Activated T-cell treated with anti-CD3 and anti-CD28 coated beads for 1 hour (primary cell): ENCODE measurements around the gene NUP62.
"Not testable (repeated sequence)": the region's sequence is repeated elsewhere in the genome, so short reads cannot be mapped to it uniquely, and the experiment has no call there.

Experiments
- DNase-seq: peaks from one replicate; pipeline ENCODE4 v3.0.0-alpha.2; 2020; ENCODE audit warnings: low read depth

NUP62 gene

DNA sequence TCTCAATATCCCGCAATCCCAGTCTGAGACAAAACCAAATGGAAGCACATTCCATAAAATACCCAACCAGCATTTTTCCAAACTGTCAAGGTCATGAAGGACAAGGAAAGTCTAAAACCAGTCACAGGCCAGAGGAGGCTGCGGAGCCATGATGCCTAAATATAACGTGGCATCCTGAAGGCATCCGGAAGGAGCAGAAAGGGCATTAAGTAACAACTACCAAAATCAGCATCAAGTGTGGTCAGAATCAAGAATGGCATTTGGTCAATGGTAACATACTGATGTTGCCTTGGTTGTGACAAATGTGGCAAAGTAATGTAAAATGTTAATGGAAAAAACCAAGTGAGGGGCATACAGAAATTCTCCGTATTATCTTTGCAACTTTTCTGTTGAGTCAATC lies 3.8 kb downstream of the NUP62 start:
- DNase-seq: no peak

DNA sequence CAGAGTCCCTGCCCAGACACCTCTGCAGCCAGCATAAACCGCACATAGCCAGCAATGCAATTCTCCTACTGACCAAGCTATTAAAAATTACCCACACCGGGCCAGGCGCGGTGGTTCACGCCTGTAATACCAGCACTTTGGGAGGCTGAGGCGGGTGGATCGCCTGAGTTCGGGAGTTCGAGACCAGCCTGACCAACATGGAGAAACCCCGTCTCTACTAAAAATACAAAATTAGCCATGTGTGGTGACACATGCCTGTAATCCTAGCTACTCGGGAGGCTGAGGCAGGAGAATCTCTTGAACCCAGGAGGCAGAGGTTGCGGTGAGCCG lies 4.5 kb downstream of the NUP62 start:
- not testable (repeated sequence) for DNase-seq

DNA sequence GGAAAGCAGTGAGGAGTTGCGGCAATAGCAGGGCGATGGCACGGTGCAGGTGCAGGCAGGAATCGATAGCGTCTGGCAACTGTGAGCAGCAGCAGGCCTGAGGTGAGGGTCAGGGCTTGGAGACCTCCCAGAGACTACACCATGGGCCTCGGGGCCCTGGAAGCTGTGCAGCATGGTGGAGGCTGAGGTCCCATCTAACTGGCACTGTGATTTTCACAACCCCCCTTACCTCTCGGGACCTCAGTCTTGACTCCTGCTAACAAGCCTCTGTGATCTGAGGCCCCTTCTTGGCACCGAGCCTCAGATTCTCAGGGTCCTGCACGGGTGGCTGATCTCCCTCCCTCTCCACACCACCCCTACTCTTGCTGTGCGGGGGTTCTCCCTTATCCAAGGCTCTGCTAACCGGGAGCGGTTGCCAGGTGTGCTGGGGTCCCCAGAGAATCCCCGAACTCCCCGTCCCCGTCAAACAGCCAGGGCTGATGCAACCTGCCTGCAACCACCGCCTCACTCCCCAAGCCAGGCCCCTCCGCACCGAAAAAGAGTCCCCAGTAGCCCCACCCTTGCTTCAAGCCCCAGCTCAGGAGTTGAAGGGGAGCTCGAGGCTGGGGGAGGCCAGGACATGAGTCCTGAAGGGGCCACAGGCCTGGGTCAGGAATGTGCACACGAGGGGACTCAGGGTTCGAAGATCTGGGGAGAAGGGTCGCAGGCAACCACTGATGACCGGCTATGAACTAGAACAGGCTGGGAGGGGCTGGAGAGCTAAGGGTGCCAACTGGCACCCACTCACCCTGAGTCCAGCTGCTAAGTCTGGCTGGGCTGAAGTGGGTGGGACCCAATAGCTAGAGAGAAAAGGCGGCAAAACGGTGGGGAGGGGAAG lies 5.1 kb downstream of the NUP62 start:
- DNase-seq: no peak

DNA sequence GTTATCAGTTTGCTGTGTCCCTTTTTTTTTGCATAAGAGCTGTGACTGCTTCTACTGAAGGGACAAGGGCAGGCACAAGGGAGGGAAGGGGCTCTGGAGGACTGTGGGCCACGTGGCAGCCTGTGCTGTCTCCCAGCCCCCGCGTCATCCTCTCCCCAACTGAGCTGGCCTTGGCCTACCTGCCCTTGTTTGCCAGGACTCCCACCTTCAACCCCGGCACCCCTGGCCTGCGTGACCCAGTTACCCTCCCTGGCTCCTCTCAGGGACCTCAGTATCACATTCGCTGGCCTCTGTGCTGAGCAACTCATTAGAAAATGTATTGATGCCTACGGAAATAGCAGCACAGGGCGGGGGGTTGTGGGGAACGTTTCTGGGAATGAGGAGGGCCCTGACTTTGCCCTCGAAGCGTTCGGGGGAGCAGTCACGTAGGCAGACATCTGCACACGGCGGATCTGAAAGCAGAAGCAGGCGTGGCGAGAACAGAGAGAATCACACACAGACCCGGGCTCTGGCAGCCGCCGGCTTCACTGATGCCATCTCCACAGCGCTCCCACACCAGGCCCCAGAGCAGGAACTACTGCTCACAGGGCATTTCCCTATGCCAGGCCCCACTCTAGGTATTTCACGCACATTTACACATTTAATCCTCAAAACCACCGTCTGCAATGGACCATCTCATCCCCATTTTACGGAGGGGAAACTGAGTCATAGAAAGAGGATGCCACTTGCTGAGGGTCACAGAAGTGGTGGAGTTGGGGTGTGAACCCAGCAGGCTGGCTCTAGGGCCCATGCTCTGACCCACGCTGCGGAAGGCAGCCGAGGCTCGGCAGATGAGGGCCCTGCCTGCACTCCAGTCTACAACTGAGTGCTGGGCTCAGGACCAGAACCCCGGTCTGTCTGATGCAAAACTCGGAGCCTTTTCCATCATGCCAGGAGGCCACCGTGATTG lies 6.0 kb downstream of the NUP62 start:
- no peak for DNase-seq

DNA sequence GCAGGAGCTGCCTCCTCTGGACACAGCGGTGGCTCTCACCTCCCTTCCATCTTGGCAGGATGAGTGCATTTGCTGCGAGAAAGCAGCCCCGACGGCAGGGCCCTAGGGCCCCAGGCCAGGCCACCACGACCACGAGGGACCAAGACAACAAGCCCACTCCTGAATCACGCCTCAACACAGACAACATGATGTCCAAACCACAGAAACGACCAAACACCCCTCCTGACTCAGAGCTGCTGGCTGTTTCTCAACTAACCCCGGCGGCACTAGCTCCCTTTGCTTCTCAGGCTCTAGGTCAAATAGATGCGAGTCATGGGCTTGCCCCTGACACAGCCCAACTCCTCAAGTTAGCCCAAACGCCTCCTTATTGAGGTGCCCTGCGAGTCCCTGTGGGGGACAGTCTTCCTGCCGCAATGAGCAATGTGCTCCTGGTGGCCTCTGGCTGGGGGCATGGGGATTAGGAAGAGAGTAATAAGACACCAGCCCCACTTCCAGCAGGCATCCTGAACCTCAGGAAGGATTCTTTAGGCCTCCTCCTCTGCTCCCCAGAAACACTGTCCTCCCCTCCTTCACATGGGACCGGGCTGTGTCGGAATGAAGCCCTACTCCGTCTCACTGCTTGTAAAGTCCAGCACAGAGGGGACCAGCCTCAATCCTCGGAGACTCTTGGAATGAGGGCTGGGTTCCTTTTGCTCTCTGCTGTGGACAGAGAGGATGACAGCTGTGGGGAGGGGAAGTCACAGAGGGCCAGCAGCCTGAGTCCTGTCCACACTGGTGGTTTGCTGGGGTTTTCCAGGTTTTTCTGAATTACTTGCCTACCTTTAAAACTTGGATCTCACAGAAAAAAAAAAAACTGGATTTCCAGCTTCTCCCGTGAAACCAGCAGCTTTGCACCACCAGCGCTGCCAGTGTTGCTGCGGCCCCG lies 7.2 kb downstream of the NUP62 start:
- no peak for DNase-seq

DNA sequence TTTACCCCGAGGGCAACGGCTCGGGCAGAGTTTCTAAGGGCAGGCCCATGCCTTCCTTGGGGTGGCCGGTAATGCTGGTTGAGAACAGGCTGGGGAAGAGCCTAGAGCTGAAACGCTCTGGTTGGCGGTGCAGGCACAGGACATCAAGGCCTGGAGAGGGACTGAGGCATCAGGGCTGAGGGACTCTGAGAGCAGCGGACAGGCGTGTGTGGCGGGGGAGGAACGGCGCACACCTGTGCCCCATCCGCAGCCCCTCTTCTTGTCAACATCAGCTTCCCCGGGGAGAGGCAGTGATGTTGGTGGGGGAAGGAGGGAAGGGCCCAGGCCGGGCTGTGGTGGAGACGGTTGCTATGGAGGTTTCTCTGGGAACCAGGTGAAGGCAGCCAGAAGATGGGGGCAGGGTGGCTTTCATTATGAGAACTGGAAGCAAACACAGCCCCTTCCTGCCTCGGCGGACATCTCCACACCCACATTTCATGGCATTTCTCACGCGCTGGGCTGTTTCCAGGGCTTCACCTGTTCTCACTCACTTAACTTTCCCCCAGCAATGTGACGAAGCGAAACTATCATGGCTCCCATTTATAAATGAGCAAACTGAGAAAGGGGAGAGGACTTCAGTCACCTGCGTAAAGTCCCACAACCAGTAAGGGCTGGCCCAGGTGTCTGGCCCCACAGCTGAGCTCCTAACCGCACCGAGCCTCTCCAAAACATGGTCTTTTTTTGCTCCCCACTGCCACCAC lies 8.5 kb downstream of the NUP62 start:
- no peak for DNase-seq

DNA sequence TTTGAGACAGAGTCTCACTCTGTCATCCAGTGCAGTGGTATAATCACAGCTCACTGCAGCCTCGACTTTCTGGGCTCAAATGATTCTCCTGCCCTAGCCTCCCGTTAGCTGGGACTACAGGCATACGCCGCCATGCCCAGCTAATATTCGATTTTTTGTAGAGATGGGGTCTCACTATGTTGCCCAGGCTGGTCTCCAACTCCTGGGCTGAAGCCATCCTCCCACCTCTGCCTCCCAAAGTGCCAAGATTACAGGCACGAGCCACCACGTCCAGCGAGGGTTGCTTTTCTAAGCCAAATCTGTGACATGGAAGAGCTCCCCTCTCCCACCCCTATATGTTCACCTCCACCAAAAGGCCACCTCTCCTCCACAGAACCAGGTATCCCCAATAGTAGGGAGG lies 11.2 kb downstream of the NUP62 start:
- no peak for DNase-seq

DNA sequence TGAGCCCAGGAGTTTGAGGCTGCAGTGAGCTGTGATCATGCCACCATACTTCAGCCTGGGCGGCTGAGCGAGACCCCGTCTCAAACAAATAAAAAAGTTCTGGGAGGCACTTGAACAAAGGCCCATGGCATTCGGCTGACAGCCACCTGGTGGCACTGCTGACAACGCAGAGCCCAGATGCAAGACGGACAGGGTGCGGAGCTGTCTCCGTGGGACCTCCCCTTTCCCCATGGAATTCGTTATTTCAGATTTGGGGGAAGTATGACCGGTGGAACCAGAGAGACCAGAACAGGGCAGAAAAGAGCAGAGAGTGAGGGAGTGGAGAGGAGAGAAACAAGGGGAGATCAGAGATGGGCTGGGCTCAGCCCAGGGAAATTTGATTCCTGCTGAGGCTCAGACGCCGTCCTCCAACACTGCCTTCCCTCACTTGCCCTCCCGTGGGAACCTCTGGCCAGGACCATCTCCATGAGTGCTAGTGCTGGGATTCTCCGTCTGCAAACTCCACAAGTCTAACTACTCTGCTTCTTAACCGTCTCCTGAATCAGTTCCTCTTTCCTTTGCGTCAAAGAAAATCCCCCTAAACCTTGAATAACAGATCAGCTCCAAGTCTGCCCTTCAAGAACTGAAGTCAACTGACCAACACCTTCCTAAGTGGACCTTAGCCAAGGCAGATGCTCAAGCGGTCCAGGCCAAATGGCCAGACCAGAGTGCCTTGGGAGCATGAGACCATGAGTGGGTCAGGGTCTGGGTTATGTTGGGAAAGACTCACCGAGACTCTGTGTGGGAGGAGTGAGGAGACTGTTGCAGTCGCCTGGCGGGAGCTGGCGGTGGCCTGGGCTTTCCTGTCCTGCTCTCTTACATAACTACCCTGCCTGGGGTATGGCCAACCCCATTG lies 12.2 kb downstream of the NUP62 start:
- DNase-seq: no peak

DNA sequence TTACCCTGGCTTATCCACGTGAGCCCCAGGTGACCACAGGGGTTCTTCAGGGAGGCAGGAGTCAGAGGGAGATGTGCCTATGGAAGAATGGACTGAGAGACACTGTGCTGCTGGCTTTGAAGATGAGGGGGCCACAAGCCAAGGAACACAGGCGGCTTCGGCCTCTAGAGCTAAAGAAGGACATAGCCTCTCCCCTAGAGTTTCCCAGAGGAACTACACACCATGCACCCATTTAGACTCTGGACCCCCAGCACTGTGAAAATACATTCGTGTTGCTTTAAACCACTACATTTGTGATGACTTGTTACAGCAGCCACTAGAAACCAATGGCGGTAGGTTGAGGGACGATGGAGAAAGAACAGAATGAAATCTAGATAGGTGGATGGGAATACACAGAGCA lies 14.0 kb downstream of the NUP62 start:
- no peak for DNase-seq

DNA sequence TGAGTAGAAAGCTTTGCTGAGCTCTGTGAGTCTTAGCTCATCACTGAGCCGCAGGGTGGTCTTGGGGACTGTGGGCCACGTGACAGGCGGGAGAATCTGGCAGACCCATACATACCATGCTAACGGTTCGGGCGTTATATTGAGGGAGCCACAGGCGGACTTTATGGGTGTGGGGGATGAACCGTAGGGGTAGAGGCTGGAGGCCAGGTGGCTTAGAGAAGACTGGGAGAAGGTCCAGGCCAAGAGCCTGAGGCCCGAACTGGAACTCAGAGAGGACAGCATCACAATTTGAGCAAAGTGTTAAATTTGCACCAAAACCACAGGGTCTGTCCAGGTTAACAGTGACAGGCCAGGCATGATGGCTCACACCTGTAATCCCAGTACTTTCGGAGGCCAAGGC lies 15.6 kb downstream of the NUP62 start:
- no peak for DNase-seq

DNA sequence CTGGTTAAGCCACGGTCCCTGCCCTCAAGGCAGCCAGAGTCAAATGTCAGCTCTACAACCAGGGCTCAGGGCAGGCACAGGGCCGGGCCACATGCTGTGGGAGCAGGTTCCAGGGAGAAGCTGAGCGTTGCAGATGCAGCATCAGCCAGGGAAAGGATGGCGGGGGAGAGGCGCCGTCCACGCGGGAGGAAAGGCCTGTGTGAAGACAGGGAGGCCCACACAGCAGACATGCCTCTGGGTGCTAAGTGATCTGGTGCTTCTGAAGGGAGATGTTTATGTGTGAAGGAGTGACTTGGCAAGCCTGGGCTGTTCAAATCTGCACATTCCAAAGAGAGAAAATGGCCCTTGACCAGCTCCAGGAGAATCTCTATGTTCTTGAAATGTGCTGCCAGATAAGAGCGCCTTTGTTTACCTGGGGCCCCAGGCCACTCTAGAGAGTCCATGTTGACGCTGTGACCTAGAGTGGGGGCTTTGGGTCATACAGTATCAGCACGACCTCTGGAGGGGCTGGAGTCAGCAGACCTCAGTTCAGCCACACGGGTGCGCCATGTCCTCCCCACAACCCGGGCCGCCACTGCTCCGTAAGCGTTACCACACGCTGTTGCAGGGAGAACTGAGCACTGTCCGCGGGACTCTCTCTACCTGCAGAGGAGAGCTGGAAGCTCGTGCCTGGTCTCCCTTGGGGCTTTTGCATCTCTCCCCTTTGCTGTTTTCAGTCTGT lies 16.2 kb downstream of the NUP62 start:
- no peak for DNase-seq

DNA sequence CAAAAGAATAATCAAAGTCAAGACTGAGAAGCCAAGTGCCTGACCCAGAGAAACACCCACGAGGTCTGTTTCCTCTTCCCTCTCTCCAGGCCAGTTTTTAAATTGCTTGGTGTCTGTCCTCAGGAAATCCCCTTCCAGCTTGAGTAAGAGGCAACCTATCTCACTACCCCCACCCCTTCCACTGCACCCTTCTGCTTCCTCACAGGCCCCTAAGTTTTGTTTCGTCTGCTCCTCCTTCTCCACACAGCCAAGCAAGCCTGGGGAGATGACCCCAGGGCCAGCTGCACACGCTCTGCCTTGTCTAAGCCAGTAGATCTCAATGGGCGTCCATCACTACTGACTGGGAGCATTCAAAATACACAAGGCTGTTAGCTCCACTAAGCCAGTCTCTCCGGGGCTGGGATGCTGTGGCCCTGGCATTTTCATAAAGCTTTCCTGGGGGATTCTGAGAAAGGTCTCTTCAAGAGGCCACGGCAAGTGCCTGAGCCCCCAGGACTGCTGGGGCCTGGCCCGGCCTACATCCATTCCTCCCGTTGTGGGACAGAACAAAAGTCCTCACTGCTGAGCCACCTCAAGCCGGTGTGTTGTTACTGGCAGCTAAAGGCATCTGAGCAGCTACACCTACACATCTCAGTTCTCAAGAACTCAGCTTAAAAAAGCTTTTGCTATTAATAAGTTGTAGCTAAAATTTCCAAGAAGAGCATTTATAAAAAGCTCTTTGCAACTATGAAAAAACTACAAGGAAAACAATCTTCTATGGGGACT lies 17.7 kb downstream of the NUP62 start:
- no peak for DNase-seq

DNA sequence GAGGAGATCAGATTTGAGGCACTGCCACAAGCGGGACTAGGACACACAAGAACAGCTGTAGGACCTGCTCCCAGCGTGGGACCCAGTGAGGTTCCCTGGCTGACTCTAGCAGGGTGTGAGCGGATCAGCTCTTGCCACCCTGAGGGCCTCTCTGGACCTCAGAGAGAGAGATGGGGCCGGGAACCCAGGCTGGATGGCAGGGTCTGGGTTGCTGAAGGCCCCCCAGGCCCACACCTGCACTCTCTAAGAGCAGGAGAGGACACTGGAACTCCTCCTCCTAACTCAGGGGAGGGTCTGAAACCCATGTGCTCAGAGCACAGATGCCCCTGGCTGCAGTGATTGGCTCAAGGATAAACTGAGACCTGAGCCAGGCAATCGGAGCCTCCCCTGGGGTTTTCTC lies 19.1 kb downstream of the NUP62 start:
- DNase-seq: no peak

DNA sequence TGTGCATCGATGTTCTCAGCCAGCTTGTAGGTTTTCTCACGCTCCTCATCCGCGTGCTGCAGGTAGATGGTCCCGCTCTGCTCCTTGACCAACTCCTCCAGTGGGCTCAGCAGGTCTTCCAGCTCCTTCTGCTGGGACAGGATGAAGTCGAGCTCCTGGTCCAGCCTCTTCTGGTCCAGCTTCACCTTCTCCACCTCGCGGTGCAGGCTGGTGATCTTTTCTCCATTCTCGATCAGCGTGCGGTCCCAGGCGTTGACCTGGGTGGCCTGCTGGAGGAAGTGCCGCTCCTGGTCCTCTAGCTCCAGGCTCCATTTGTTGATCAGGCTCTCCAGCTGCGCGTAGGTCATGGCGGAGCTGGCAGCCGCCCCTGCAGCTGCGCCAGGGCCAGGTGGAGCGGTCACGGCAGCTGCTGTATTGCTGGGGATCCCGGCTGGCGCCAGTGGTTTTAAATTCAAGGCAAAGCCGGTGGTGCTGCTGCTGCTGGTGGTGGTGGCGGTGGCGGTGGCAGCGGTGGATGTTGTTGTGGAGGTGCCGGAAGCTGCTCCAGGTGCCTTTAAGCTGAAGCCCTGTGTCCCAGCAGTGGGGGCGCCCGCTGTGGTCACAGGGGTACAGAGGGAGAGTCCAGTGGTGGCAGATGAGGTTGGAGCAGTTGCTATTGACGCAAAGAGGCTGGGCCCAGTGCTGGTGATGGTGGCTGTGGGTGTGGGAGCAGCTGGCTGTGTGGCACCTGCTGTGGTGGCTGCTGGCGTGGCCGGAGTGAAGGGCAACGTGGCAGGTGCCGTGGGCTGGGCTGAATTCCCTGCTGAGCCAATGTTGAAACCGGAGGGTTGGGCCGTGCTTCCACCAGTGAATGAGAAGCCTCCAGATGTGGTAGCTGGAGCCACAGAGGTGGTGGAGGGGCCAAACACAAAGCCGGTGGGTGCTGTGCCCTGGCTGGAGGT lies 20.6 kb downstream of the NUP62 start:
- DNase-seq: no peak

DNA sequence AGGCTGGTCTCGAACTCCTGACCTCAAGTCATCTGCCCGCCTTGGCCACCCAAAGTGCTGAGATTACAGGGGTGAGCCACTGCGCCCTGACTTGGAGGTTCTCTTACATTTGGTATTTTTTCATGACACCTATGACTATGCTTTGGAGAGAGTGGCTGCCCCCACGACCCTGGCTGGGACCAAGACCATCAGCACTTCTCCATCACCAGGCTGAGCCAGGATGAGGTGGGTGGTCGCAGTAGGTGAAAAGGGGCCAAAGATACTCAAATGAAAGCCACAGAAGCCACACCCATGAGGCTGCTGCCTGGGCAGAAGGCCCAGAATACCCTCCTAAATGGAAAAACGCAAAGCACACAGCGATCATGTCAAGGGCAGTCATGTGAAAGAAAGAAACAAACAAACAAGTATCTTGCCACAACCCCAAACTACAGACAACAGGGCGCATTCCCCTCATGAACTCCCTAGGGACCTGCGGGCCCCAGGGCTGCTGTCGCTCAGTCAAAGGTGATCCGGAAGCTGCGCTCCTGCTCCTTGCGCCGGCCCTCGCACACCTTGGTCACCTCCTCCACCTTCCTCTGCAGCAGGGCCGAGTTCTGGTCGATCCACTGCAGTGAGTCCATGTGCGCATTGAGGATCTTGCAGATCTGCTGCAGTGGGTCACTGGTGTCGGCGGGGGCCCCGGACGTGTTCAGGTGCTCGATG lies 21.4 kb downstream of the NUP62 start:
- DNase-seq: no peak

DNA sequence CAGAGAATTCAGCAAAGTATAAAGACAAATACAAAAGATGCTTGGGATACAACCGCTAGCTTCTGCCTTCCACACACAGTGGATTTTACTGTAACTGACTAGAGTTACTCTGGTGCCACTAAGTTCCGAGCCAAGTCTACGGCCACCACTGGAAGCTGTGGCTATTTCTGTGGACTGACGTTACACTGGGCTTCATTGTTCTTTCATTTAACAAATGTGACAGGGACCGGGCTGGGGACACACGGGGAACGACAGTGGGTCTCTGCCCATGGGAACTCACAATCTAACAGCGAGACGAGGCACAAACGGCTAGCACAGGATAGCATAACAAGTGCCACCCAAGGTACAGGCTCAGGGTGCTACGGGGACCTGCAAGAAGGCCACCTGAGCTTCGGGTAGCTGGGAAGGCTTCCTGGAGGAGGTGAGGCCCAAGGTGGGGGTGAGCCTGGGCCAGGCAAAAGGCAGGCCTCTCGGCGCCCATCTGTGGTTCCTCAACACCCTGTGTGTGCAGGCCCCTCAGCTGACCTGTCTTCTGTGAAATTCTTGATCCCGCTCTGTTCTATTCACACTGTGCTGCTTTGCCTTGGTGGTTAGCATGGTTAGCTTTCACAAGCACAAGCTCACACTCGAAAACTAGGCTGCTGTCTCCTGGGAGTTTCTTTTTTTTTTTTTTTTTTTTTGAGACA lies 22.3 kb downstream of the NUP62 start:
- DNase-seq: no peak

DNA sequence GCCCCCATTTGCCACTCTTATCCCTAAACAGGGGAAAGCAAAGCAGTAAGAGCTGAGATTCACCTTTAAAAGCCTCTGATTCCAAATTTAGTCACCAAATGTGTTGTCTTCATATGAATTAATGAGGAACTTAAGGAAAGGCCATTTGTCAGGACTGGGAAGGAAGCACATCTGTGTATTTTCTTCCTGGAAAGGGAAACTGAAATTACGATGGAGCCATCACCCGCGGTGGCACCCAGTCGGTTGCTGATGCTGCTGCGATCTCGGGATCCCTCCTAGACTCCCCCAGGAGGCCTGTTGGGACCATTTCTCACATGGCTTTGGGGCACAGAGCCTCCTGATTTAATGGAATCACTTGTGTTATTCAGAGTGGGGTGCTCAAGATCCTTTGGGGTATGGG lies 25.2 kb downstream of the NUP62 start:
- no peak for DNase-seq
